GM23248 (cell line): ENCODE results near the gene WDR72. TPM values are rescaled to one million over a fixed set of nuclear protein-coding genes. Genes with fewer than 3 reads are reported as not detected.

ENCODE experiments used
- DNase-seq: peaks from one replicate; pipeline ENCODE4 v3.0.0-alpha.2; 2015
- H2AFZ ChIP-seq: fragments of 200-600 bp; sonication (generic); 2 replicates; pipeline ENCODE4 v1.6.1; 2016; ENCODE audit warnings: antibody characterized with exemption
- H3F3A ChIP-seq: fragments of 200-600 bp; sonication (generic); 2 replicates; pipeline ENCODE4 v1.6.1; 2016; ENCODE audit warnings: mild to moderate bottlenecking, antibody characterized with exemption, mixed run types; ENCODE audit not compliant: insufficient read depth
- H3K27ac ChIP-seq: fragments of 200-600 bp; sonication (generic); 2 replicates; pipeline ENCODE4 v1.5.1; 2016; ENCODE audit warnings: mild to moderate bottlenecking
- H3K27me3 ChIP-seq: fragments of 200-600 bp; sonication (generic); replicated peaks from 2 replicates; pipeline ENCODE4 v1.6.1; 2016; ENCODE audit warnings: mild to moderate bottlenecking; ENCODE audit not compliant: insufficient read depth
- H3K36me3 ChIP-seq: fragments of 200-600 bp; sonication (generic); 2 replicates; pipeline ENCODE4 v1.6.1; 2016; ENCODE audit warnings: low read depth, mild to moderate bottlenecking
- H3K4me1 ChIP-seq: fragments of 200-600 bp; sonication (generic); 2 replicates; pipeline ENCODE4 v1.6.1; 2016; ENCODE audit warnings: mild to moderate bottlenecking; ENCODE audit not compliant: insufficient read depth
- H3K4me2 ChIP-seq: fragments of 200-600 bp; sonication (generic); one replicate; pipeline ENCODE4 v1.6.1; 2016; ENCODE audit warnings: mild to moderate bottlenecking; ENCODE audit not compliant: unreplicated experiment
- H3K4me3 ChIP-seq: fragments of 200-600 bp; sonication (generic); 2 replicates; pipeline ENCODE4 v1.5.1; 2016; ENCODE audit warnings: mild to moderate bottlenecking
- H3K79me2 ChIP-seq: fragments of 200-600 bp; sonication (generic); 2 replicates; pipeline ENCODE4 v1.6.1; 2016; ENCODE audit warnings: mild to moderate bottlenecking; ENCODE audit not compliant: insufficient read depth
- H3K9ac ChIP-seq: fragments of 200-600 bp; sonication (generic); 2 replicates; pipeline ENCODE4 v1.6.1; 2016; ENCODE audit warnings: mild to moderate bottlenecking
- H3K9me2 ChIP-seq: fragments of 200-600 bp; sonication (generic); 2 replicates; pipeline ENCODE4 v1.6.1; 2016; ENCODE audit warnings: mixed run types, mild to moderate bottlenecking, moderate library complexity; ENCODE audit not compliant: insufficient read depth
- H3K9me3 ChIP-seq: fragments of 200-600 bp; sonication (generic); one replicate; pipeline ENCODE4 v1.6.1; 2017; ENCODE audit warnings: low read depth
- H4K20me1 ChIP-seq: fragments of 200-600 bp; sonication (generic); 2 replicates; pipeline ENCODE4 v1.6.0; 2016; ENCODE audit not compliant: insufficient read depth
- EZH2 ChIP-seq: fragments of 200-600 bp; sonication (generic); IDR thresholded peaks from 2 replicates; pipeline ENCODE4 v1.6.1; 2018; ENCODE audit warnings: antibody characterized with exemption, mild to moderate bottlenecking; ENCODE audit not compliant: insufficient read depth, poor library complexity, severe bottlenecking
- EZH2phosphoT487 ChIP-seq: fragments of 200-600 bp; sonication (generic); IDR thresholded peaks from 2 replicates; pipeline ENCODE4 v1.6.1; 2018; ENCODE audit warnings: antibody characterized with exemption, moderate library complexity, mild to moderate bottlenecking, low read depth; ENCODE audit not compliant: insufficient read depth
- WGBS, 2 experiments: methylation state at CpG; one replicate each; pipeline ENCODE4 v1.1.6; 2015 to 2017; ENCODE audit warnings: low lambda C conversion rate in 2 of 2, low coverage in 1 of 2; ENCODE audit errors: missing lambda C conversion rate in 2 of 2; 5-methylcytosine and 5-hydroxymethylcytosine counted together
- in situ Hi-C: fragments of 300-500 bp; cut with MboI; formaldehyde crosslinking; loops from 2 replicates; pipeline ENCODE4 v1.15.0; 2020
- polyA plus RNA-seq: library from polyadenylated mRNA; unstranded; fragments of >200 nt; fragmentation: Nextera tagmentation; extraction: Ambion mirVana; gene quantifications from 2 replicates; pipeline ENCODE4 v1.2.1, GENCODE V29; 2016
- total RNA-seq: library from RNA; depleted of rRNA; stranded (reverse); fragments of >200 nt; shearing (Covaris generic); gene quantifications from 2 replicates; pipeline ENCODE4 v1.2.3, GENCODE V29; 2014

Gene WDR72
- total and polyA plus RNA-seq, 2 experiments from 2014 or later: not detected

DNA sequence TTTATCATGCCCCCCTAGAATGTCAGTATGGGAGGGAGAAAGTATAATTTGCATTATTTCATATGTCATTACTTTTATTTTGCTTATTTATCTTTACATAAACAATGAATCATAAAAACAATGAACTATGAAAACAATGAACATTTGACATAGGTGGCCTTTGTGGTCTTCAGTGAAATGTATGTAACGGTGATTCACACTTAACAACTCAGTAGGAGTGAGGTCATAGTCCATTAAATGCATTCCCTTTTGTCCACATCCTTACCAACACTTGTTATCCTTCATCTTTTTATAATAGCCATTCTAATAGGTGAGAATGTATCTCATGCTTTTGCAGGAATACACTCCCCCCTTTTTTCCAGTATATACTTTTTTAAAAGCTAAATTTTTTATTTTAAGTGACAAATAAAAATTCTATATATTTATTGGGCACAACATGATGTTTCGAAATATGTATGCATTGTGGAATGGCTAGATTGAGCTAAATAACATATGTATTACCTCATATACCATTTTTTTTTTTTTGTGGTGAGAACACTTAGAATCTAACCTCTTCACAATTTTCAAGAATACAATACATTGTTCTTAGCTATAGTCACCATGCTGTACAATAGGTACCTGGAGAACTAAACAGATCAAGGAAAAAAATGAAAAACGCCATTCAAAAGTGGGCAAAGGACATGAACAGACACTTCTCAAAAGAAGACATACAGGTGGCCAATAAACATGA lies 189.5 kb downstream of the WDR72 start:
- Histone ChIP-seq H3K9me3 (no peaks in the 10 kb centered on the region), H3K4me2 (no peak overlapping the region), H3K9me2 (no peaks in the 10 kb centered on the region), H3K79me2 (no peaks in the 10 kb centered on the region), H3K4me3 (no peak overlapping the region), H3K4me1 (no peaks in the 10 kb centered on the region), H4K20me1 (no peaks in the 10 kb centered on the region), H3K36me3 (no peaks in the 10 kb centered on the region), H3K27ac (no peak overlapping the region), H2AFZ (no peak overlapping the region), H3F3A (no peaks in the 10 kb centered on the region), H3K27me3 (no peaks in the 10 kb centered on the region), H3K9ac (no peak overlapping the region)
- DNase-seq: no peak
- in situ Hi-C loops: no loop called here
- 7 to 20% methylated on average over 3 of the region's 3 CpGs for WGBS, 2 experiments
- TF ChIP-seq EZH2 (no peak), EZH2phosphoT487 (no peak)

DNA sequence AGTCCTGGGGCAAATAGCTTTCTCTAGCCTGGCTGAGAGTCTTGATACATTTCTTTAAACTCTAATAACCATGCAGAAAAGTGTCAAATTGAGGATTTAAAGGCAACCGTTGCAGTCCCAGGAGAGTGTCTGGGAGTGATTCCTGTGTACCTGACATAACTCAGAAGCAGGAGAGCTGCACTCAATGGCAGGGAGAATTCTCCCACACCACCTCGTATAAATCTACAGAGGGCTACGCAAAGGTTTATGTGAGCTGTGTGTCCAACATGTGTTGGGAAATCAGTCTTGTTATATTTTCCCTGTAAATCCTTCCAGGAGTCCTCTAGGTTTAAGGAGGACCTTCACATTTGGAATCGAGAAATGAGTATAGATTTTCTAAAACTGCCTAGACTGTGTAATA lies 192.6 kb downstream of the WDR72 start:
- Histone ChIP-seq H3K79me2 (no peaks in the 10 kb centered on the region), H3K27ac (no peak overlapping the region), H3F3A (no peaks in the 10 kb centered on the region), H4K20me1 (no peaks in the 10 kb centered on the region), H3K4me3 (no peak overlapping the region), H3K4me2 (no peak overlapping the region), H3K4me1 (no peaks in the 10 kb centered on the region), H3K27me3 (no peaks in the 10 kb centered on the region), H3K36me3 (no peaks in the 10 kb centered on the region), H3K9me3 (no peaks in the 10 kb centered on the region), H3K9me2 (no peaks in the 10 kb centered on the region), H2AFZ (no peak overlapping the region), H3K9ac (no peak overlapping the region)
- TF ChIP-seq EZH2: no peak
- no peak for TF ChIP-seq EZH2phosphoT487
- WGBS, 2 experiments: 4 to 10% methylated on average over 4 of the region's 4 CpGs
- DNase-seq: no peak
- in situ Hi-C loops: no loop called here

- Histone ChIP-seq H3K27ac (no peak overlapping the region), H3K4me2 (no peak overlapping the region), H3K79me2 (no peaks in the 10 kb centered on the region), H3K9me3 (no peaks in the 10 kb centered on the region), H4K20me1 (no peaks in the 10 kb centered on the region), H3K4me3 (no peak overlapping the region), H3K4me1 (no peaks in the 10 kb centered on the region), H3F3A (no peaks in the 10 kb centered on the region), H3K36me3 (no peaks in the 10 kb centered on the region), H3K9me2 (no peaks in the 10 kb centered on the region), H2AFZ (no peak overlapping the region), H3K9ac (no peak overlapping the region), H3K27me3 (no peaks in the 10 kb centered on the region)
- DNase-seq: no peak
- WGBS, 2 experiments: 15 to 16% methylated on average over 4 of the region's 4 CpGs
- in situ Hi-C loops: no loop called here
- TF ChIP-seq EZH2phosphoT487 (no peak), EZH2 (no peak)
Observed at GRCh38 chr15:53565721-53566120, 193.7 kb downstream of the WDR72 start.

DNA sequence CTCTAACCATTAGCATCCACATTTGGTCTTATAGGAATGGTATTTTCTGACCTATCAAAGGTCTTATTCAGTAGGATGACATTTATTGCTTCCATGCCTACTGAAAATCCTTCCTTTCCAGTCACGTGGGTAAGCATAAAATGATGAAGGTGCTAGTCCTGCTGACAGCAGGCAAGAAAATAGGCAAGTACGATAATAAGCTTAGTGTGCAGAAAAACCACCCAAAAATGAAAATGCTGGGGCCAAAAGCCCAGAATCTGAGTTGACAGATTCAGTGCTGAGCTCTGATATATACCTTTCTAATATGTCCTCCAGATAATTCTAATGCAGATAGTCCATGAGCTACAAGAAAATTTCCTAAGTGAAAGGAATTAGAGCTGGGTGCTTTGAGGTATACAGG lies 194.8 kb downstream of the WDR72 start:
- TF ChIP-seq EZH2 (no peak), EZH2phosphoT487 (no peak)
- Histone ChIP-seq H3K27ac (no peak overlapping the region), H3K4me1 (no peaks in the 10 kb centered on the region), H3K27me3 (no peaks in the 10 kb centered on the region), H3K9ac (no peak overlapping the region), H3K9me2 (no peaks in the 10 kb centered on the region), H4K20me1 (no peaks in the 10 kb centered on the region), H3F3A (no peaks in the 10 kb centered on the region), H3K4me3 (no peak overlapping the region), H3K36me3 (no peaks in the 10 kb centered on the region), H3K4me2 (no peak overlapping the region), H3K9me3 (no peaks in the 10 kb centered on the region), H2AFZ (no peak overlapping the region), H3K79me2 (no peaks in the 10 kb centered on the region)
- in situ Hi-C loops: no loop called here
- 4 to 6% methylated on average over 2 of the region's 2 CpGs for WGBS, 2 experiments
- DNase-seq: no peak

GRCh38 chr15:53563627-53564026 lies 195.8 kb downstream of the WDR72 start:
- Histone ChIP-seq H4K20me1 (no peaks in the 10 kb centered on the region), H2AFZ (no peak overlapping the region), H3K79me2 (no peaks in the 10 kb centered on the region), H3K9ac (no peak overlapping the region), H3K36me3 (no peaks in the 10 kb centered on the region), H3K27ac (no peak overlapping the region), H3K27me3 (no peaks in the 10 kb centered on the region), H3K9me2 (no peaks in the 10 kb centered on the region), H3F3A (no peaks in the 10 kb centered on the region), H3K9me3 (no peaks in the 10 kb centered on the region), H3K4me3 (no peak overlapping the region), H3K4me1 (no peaks in the 10 kb centered on the region), H3K4me2 (no peak overlapping the region)
- no peak for DNase-seq
- in situ Hi-C loops: no loop called here
- TF ChIP-seq EZH2: no peak
- no peak for TF ChIP-seq EZH2phosphoT487
- 47 to 50% methylated on average over 4 of the region's 4 CpGs for WGBS, 2 experiments
